Measurements from ENCODE around the gene CEP112.

Gene CEP112

GRCh38 chr17:66191593-66192377 lies at the start of gene CEP112:
Gene CEP112 (minus strand): TSS chr17:66192133.
- peak; percentile 92 for DNase-seq (ENCODE audit: low read depth, low spot score)

GRCh38 chr17:66240630-66241029 lies 48.7 kb upstream of the CEP112 start:
- no peak for DNase-seq (ENCODE audit: low read depth, low spot score)

GRCh38 chr17:66240013-66240412 lies 48.1 kb upstream of the CEP112 start:
- DNase-seq (ENCODE audit: low read depth, low spot score) = no peak

- no peak for DNase-seq (ENCODE audit: low read depth, low spot score)
Observed at GRCh38 chr17:66235377-66235994, 43.6 kb upstream of the CEP112 start.

GRCh38 chr17:66234611-66235010 lies 42.7 kb upstream of the CEP112 start:
- DNase-seq (ENCODE audit: low read depth, low spot score) = no peak

GRCh38 chr17:66233023-66233753 lies 41.3 kb upstream of the CEP112 start:
- no peak for DNase-seq (ENCODE audit: low read depth, low spot score)

GRCh38 chr17:66230922-66231591 lies 39.1 kb upstream of the CEP112 start:
- no peak for DNase-seq (ENCODE audit: low read depth, low spot score)

- DNase-seq (ENCODE audit: low read depth, low spot score) = no peak
Observed at GRCh38 chr17:66229783-66230538, 38.0 kb upstream of the CEP112 start.

- no peak for DNase-seq (ENCODE audit: low read depth, low spot score)
Observed at GRCh38 chr17:66228887-66229782, 37.2 kb upstream of the CEP112 start, which contains the start of gene APOH. Gene APOH (minus strand): TSS chr17:66229415. CDS start chr17:66229379, 36 bp downstream.

GRCh38 chr17:66227212-66228045 lies 35.5 kb upstream of the CEP112 start:
- no peak for DNase-seq (ENCODE audit: low read depth, low spot score)

- DNase-seq (ENCODE audit: low read depth, low spot score) = no peak
Observed at GRCh38 chr17:66222798-66223350, 30.9 kb upstream of the CEP112 start.

- DNase-seq (ENCODE audit: low read depth, low spot score) = no peak
Observed at GRCh38 chr17:66221755-66222530, 30.0 kb upstream of the CEP112 start.

- DNase-seq (ENCODE audit: low read depth, low spot score) = no peak
Observed at GRCh38 chr17:66221343-66221742, 29.4 kb upstream of the CEP112 start.

GRCh38 chr17:66220079-66220835 lies 28.3 kb upstream of the CEP112 start:
- no peak for DNase-seq (ENCODE audit: low read depth, low spot score)

- DNase-seq (ENCODE audit: low read depth, low spot score) = no peak
Observed at GRCh38 chr17:66215529-66215911, 23.6 kb upstream of the CEP112 start.

- DNase-seq (ENCODE audit: low read depth, low spot score) = no peak
Observed at GRCh38 chr17:66214884-66215528, 23.1 kb upstream of the CEP112 start.
